Uterus (tissue), 4 donors: ENCODE measurements around the gene WNT9A. TPM values are rescaled to one million over a fixed set of nuclear protein-coding genes. Genes with fewer than 3 reads are reported as not detected.

Experiments used
- DNase-seq, 2 donors: peaks; one replicate each; pipeline ENCODE4 v3.0.0-alpha.2; 2019 to 2020
- H3K27ac ChIP-seq, 2 donors: fragments of 200-600 bp; sonication (generic); 1 replicate in 1 of 2; 2 replicates in 1 of 2; pipeline ENCODE4 v1.5.1; 2016 to 2018
- H3K27me3 ChIP-seq, 2 donors: fragments of 200-600 bp; sonication (generic); one replicate each; pipeline ENCODE4 v1.5.1; 2018 to 2019; ENCODE audit warnings: control low read depth in 1 of 2
- H3K36me3 ChIP-seq, 2 donors: fragments of 200-600 bp; sonication (generic); one replicate each; pipeline ENCODE4 v1.5.1; 2019; ENCODE audit warnings: control low read depth in 1 of 2
- H3K4me1 ChIP-seq, 2 donors: fragments of 200-600 bp; sonication (generic); one replicate each; pipeline ENCODE4 v1.5.1; 2018 to 2019; ENCODE audit warnings: control low read depth in 1 of 2
- H3K4me3 ChIP-seq, 2 donors: fragments of 200-600 bp; sonication (generic); 1 replicate in 1 of 2; 2 replicates in 1 of 2; pipeline ENCODE4 v1.5.1; 2018 to 2019; ENCODE audit warnings: mild to moderate bottlenecking in 1 of 2
- H3K9me3 ChIP-seq, 2 donors: fragments of 200-600 bp; sonication (generic); one replicate each; pipeline ENCODE4 v1.5.1; 2019; ENCODE audit warnings: control low read depth in 1 of 2
- POLR2A ChIP-seq, 2 donors: fragments of 450-650 bp; IDR thresholded peaks; one replicate each; pipeline ENCODE4 v1.6.1; 2016; ENCODE audit warnings: antibody characterized with exemption in 2 of 2, mild to moderate bottlenecking in 1 of 2, moderate library complexity in 1 of 2
- intact Hi-C: fragments of 100-400 bp; cut with DNase I; formaldehyde crosslinking; loops from one replicate; pipeline ENCODE4 v1.15.1; 2023; ENCODE audit warnings: low total_unique reads
- total RNA-seq, 4 donors: library from RNA; depleted of rRNA in 3 of 4; stranded (reverse); fragments of >200 nt in 3 of 4; gene quantifications; one replicate each; pipeline versions ENCODE4 v1.1.0 to v1.2.4, GENCODE V29; 2014 to 2023
- TF ChIP-seq, protein P1 (sequence below), 4 experiments: fragments of 200-600 bp in 2 of 4; fragments of 450-650 bp in 2 of 4; sonication (generic) in 2 of 4; IDR thresholded peaks; one replicate each; pipeline ENCODE4 v1.5.1; 2016 to 2019; ENCODE audit warnings: antibody characterized with exemption in 4 of 4, mild to moderate bottlenecking in 2 of 4, moderate library complexity in 1 of 4
- donor health status: DM: yes; HTN: yes; CAD: no.

The WNT9A gene
- total RNA-seq, 4 donors from 2014 or later = 2.4 to 6.8 (median 4.4) TPM; not detected in 1

DNA sequence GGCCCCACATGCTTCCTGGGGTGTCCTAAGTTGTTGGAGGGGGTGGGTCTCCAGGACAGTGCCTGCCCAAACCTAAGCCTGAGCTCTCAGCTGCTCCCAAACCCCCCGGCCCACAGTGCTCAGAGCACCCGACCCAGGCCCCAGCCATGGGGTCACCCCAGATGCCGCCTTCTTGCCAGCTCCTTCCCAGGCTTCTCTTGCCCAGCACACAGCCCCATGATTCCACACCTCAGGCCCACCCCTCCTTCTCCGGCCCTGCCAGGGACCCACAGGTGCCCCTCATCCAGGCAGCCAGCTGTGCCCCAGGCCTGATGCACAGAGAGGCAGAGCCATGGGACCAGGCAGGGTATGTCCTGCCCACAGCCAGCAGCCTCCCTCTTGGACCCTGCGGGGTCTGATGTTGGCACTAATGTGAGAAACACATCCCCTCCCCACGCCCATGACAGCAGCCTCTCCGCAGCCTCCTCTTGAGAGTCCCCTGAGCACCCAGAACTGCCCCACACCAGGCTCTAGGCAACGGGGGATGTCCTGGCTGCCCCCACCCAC lies 4.9 kb downstream of the WNT9A start:
- no peak overlapping the region for H3K27ac ChIP-seq
- DNase-seq = peak in 1 of 2 donors; percentile 12
- peaks cover 0 to 7% of the 10 kb centered on the region in 2 donors for H3K4me1 ChIP-seq
- no peaks in the 10 kb centered on the region for H3K27me3 ChIP-seq
- H3K9me3 ChIP-seq = no peaks in the 10 kb centered on the region
- H3K4me3 ChIP-seq = no peak overlapping the region
- intact Hi-C loops = no loop called here
- TF ChIP-seq POLR2A (IDR thresholded peaks at IDR 0.05) = no peak
- TF ChIP-seq, protein P1, sequence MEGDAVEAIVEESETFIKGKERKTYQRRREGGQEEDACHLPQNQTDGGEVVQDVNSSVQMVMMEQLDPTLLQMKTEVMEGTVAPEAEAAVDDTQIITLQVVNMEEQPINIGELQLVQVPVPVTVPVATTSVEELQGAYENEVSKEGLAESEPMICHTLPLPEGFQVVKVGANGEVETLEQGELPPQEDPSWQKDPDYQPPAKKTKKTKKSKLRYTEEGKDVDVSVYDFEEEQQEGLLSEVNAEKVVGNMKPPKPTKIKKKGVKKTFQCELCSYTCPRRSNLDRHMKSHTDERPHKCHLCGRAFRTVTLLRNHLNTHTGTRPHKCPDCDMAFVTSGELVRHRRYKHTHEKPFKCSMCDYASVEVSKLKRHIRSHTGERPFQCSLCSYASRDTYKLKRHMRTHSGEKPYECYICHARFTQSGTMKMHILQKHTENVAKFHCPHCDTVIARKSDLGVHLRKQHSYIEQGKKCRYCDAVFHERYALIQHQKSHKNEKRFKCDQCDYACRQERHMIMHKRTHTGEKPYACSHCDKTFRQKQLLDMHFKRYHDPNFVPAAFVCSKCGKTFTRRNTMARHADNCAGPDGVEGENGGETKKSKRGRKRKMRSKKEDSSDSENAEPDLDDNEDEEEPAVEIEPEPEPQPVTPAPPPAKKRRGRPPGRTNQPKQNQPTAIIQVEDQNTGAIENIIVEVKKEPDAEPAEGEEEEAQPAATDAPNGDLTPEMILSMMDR (IDR thresholded peaks at IDR 0.05) = no peak
- no peaks in the 10 kb centered on the region for H3K36me3 ChIP-seq

DNA sequence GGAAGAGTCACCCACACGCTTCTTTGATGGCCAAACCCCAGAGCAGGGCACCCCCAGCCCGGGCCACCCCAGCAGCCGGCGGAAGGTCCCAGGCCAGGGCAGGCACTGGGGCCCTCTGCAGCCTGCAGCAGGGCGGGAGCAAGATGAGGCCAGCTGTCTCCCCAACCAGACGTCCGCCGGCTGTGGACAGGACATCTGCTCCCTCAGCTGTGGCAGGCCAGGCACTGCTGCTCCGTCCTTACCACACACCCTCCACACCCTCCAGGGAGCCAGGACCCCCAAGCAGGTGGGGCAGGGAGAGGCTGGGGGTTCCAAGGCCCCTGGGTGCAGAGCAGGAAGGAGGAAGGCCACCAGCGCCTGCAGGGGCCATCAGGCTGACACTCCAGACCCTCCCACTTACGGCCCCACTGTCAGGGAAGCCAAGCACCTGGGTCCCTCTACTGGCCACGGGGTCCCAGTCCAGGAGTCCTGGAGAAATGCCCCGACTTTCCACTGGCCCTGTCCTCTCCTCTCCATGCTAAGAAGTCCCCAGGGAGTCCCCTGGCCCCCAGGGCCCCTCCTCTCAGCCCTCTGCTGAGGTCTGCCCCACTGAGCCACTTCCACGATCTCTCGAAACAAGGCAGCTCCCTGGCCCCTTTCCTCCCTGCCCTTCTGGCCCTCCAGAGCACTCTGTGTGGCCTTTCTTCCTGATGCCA lies 5.6 kb downstream of the WNT9A start:
- intact Hi-C loops = no loop called here
- H3K4me3 ChIP-seq = no peak overlapping the region
- H3K27ac ChIP-seq = no peak overlapping the region

DNA sequence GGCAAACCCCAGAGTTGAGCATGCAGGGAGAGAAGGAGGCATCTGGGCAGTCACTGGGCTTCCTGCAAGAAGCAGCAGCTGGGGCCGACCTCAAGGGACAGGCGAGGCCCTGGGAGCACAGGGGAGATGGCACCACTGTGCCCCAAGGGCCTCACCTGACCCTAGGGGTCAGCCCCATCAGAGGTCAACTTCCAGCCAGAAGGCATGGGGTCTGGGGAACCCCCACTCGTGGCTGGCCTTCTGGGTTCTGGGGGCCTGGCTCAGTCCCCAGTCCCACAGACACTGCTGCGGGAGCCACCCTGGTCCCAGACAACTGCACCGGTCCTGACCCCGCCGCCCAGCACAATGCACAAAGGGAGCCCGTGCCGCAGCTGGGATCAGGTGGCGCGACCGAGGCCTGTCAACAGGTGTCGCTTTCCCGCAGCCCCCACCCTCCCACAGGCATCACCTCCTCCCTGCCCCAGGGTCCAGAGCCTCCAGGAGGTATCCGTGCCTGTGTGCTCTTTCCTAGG lies 6.2 kb downstream of the WNT9A start:
- Histone ChIP-seq H3K27ac (no peak overlapping the region), H3K4me1 (peaks cover 0 to 7% of the 10 kb centered on the region in 2 donors), H3K36me3 (no peaks in the 10 kb centered on the region), H3K27me3 (no peaks in the 10 kb centered on the region), H3K9me3 (no peaks in the 10 kb centered on the region), H3K4me3 (no peak overlapping the region)
- DNase-seq = no peak
- intact Hi-C loops = no loop called here
- no peak for TF ChIP-seq POLR2A (IDR thresholded peaks at IDR 0.05)
- TF ChIP-seq, protein P1 (IDR thresholded peaks at IDR 0.05) = no peak

More for the DNA sequence above, 5.6 kb downstream of the WNT9A start:
- no peak for DNase-seq
- Histone ChIP-seq H3K36me3 (no peaks in the 10 kb centered on the region), H3K27me3 (no peaks in the 10 kb centered on the region), H3K4me1 (peaks cover 0 to 7% of the 10 kb centered on the region in 2 donors), H3K9me3 (no peaks in the 10 kb centered on the region)
- no peak for TF ChIP-seq POLR2A (IDR thresholded peaks at IDR 0.05)
- TF ChIP-seq, protein P1 (IDR thresholded peaks at IDR 0.05) = no peak

DNA sequence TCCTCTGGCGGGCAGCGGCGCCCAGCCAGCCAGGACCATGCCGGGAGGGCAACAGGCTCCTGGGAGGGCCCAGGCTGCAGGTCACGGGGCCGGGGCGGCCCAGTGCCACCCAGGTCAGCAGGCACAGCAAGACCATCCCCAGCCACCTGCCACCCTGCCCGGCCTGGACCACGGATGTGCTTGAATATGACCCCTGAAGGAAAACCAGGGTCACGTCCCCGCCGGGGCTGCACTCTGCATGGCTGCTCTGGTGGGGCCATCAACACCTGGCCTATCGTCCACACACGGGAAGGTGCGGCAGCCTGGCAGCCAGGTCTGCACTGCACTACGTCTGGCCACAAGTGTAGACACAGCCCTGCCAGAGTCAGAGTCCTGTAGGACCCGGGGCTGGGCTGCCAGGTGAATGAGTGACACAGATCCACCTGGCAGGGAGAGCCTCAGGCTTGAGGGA lies 6.9 kb downstream of the WNT9A start:
- peaks cover 0 to under 1% of the 10 kb centered on the region in 2 donors for H3K4me1 ChIP-seq
- H3K27ac ChIP-seq = no peak overlapping the region
- H3K36me3 ChIP-seq = no peaks in the 10 kb centered on the region
- no peaks in the 10 kb centered on the region for H3K9me3 ChIP-seq
- DNase-seq = no peak
- TF ChIP-seq, protein P1 (IDR thresholded peaks at IDR 0.05) = no peak
- H3K27me3 ChIP-seq = no peaks in the 10 kb centered on the region
- H3K4me3 ChIP-seq = no peak overlapping the region
- intact Hi-C loops = no loop called here
